Astrocyte (in vitro differentiated cells and primary cell): ENCODE measurements around the gene ING3.

Source experiments
- EZH2 ChIP-seq: IDR thresholded peaks from 2 replicates; pipeline ENCODE4 v1.6.1; 2012; ENCODE audit warnings: mild to moderate bottlenecking, low read length, inconsistent platforms; ENCODE audit not compliant: insufficient read depth
- TF ChIP-seq, protein P1 (sequence below): IDR thresholded peaks from 2 replicates; pipeline ENCODE4 v1.5.1; 2011; ENCODE audit warnings: low read depth, mild to moderate bottlenecking, inconsistent platforms, low read length, moderate library complexity; ENCODE audit not compliant: insufficient read depth

DNA sequence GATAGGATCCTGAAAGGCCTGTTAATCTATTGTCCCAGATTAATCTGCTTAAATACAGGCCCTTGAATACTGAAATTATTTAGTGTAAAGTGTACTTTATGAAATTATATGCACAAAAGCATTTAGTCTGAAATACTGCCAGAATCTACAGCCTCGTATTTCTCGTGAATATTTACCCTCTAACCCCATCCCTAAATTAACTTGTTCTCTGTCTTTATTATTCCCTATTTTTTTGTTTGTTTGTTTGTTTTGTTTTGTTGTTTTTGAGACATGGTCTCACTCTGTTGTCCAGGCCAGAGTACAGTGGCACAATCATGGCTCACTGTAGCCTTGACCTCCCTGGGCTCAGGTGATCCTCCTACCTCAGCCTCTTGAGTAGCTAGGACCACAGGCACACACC is 35.3 kb downstream of the ING3 start:
- TF ChIP-seq, protein P1, sequence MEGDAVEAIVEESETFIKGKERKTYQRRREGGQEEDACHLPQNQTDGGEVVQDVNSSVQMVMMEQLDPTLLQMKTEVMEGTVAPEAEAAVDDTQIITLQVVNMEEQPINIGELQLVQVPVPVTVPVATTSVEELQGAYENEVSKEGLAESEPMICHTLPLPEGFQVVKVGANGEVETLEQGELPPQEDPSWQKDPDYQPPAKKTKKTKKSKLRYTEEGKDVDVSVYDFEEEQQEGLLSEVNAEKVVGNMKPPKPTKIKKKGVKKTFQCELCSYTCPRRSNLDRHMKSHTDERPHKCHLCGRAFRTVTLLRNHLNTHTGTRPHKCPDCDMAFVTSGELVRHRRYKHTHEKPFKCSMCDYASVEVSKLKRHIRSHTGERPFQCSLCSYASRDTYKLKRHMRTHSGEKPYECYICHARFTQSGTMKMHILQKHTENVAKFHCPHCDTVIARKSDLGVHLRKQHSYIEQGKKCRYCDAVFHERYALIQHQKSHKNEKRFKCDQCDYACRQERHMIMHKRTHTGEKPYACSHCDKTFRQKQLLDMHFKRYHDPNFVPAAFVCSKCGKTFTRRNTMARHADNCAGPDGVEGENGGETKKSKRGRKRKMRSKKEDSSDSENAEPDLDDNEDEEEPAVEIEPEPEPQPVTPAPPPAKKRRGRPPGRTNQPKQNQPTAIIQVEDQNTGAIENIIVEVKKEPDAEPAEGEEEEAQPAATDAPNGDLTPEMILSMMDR = no peak
- no peak for TF ChIP-seq EZH2
